ENCODE measurements around the gene LRRC3. TPM values are rescaled to one million over a fixed set of nuclear protein-coding genes. Genes with fewer than 3 reads are reported as not detected.

Gene LRRC3
- total and polyA plus RNA-seq, 2 experiments from 2014 or later, result 4.1 to 9.5 TPM

GRCh38 chr21:44423312-44423821 lies 31.9 kb upstream of the LRRC3 start:
- Histone ChIP-seq H3K36me3 (no peaks in the 10 kb centered on the region), H3K4me3 (no peak overlapping the region), H3K27me3 (no peaks in the 10 kb centered on the region), H3K27ac (no peak overlapping the region), H3K4me1 (ENCODE audit: low read depth) (no peaks in the 10 kb centered on the region), H3K9me3 (ENCODE audit: low read depth) (no peaks in the 10 kb centered on the region)
- DNase-seq (ENCODE audit: low read depth in 1 of 2, low spot score in 1 of 2), result no peak
- TF ChIP-seq CTCF (IDR thresholded peaks at IDR 0.05; ENCODE audit: low read depth, low read length), result no peak

- no peaks in the 10 kb centered on the region for H3K27me3 ChIP-seq
- H3K4me3 ChIP-seq, result no peak overlapping the region
- DNase-seq (ENCODE audit: low read depth in 1 of 2, low spot score in 1 of 2), result no peak
- H3K9me3 ChIP-seq (ENCODE audit: low read depth), result no peaks in the 10 kb centered on the region
- no peaks in the 10 kb centered on the region for H3K4me1 ChIP-seq (ENCODE audit: low read depth)
- no peak for TF ChIP-seq CTCF (IDR thresholded peaks at IDR 0.05; ENCODE audit: low read depth, low read length)
- no peak overlapping the region for H3K27ac ChIP-seq
- no peaks in the 10 kb centered on the region for H3K36me3 ChIP-seq
Observed at GRCh38 chr21:44423941-44424607, 31.2 kb upstream of the LRRC3 start.

GRCh38 chr21:44424608-44425306 lies 30.6 kb upstream of the LRRC3 start:
- no peak for DNase-seq (ENCODE audit: low read depth in 1 of 2, low spot score in 1 of 2)
- no peak for TF ChIP-seq CTCF (IDR thresholded peaks at IDR 0.05; ENCODE audit: low read depth, low read length)
- H3K27ac ChIP-seq, result no peak overlapping the region
- no peaks in the 10 kb centered on the region for H3K9me3 ChIP-seq (ENCODE audit: low read depth)
- H3K27me3 ChIP-seq, result no peaks in the 10 kb centered on the region
- H3K36me3 ChIP-seq, result no peaks in the 10 kb centered on the region
- no peaks in the 10 kb centered on the region for H3K4me1 ChIP-seq (ENCODE audit: low read depth)
- H3K4me3 ChIP-seq, result no peak overlapping the region

- Histone ChIP-seq H3K27ac (no peak overlapping the region), H3K36me3 (no peaks in the 10 kb centered on the region), H3K4me1 (ENCODE audit: low read depth) (no peaks in the 10 kb centered on the region), H3K9me3 (ENCODE audit: low read depth) (no peaks in the 10 kb centered on the region), H3K4me3 (no peak overlapping the region), H3K27me3 (no peaks in the 10 kb centered on the region)
- no peak for TF ChIP-seq CTCF (IDR thresholded peaks at IDR 0.05; ENCODE audit: low read depth, low read length)
- DNase-seq (ENCODE audit: low read depth in 1 of 2, low spot score in 1 of 2), result no peak
Observed at GRCh38 chr21:44425307-44425894, 29.9 kb upstream of the LRRC3 start.

GRCh38 chr21:44425895-44426662 lies 29.2 kb upstream of the LRRC3 start:
- no peak for DNase-seq (ENCODE audit: low read depth in 1 of 2, low spot score in 1 of 2)
- no peak overlapping the region for H3K27ac ChIP-seq
- no peak for TF ChIP-seq CTCF (IDR thresholded peaks at IDR 0.05; ENCODE audit: low read depth, low read length)

More at GRCh38 chr21:44425895-44426662, 29.2 kb upstream of the LRRC3 start:
- H3K9me3 ChIP-seq (ENCODE audit: low read depth), result no peaks in the 10 kb centered on the region
- no peak overlapping the region for H3K4me3 ChIP-seq
- H3K27me3 ChIP-seq, result no peaks in the 10 kb centered on the region
- H3K36me3 ChIP-seq, result no peaks in the 10 kb centered on the region
- no peaks in the 10 kb centered on the region for H3K4me1 ChIP-seq (ENCODE audit: low read depth)

Data from cardiac muscle cell (in vitro differentiated cells and primary cell).